H7 (cell line): ENCODE data around the gene ZSCAN10. TPM values are rescaled to one million over a fixed set of nuclear protein-coding genes. Genes with fewer than 3 reads are reported as not detected.

ENCODE experiments used
- DNase-seq: peaks from one replicate; pipeline ENCODE4 v3.0.0; 2012
- H3K27me3 ChIP-seq: 2 replicates; pipeline ENCODE4 v1.6.0; 2011; ENCODE audit warnings: mild to moderate bottlenecking, low read length; ENCODE audit not compliant: control insufficient read depth, insufficient read depth
- H3K36me3 ChIP-seq: replicated peaks from 2 replicates; pipeline ENCODE4 v1.5.1; 2011; ENCODE audit warnings: low read length; ENCODE audit not compliant: control insufficient read depth, insufficient read depth
- H3K4me3 ChIP-seq: 2 replicates; pipeline ENCODE4 v1.5.1; 2011; ENCODE audit warnings: low read depth, mild to moderate bottlenecking, control low read depth, low read length, moderate library complexity; ENCODE audit not compliant: insufficient read depth
- total RNA-seq: library from RNA; depleted of rRNA; stranded (reverse); fragments of >200 nt; shearing (Covaris generic); gene quantifications from 2 replicates; pipeline ENCODE4 v1.2.3, GENCODE V29; 2014; rRNA removed

Gene ZSCAN10
- total RNA-seq, 1 experiment from 2014 or later, result 217 TPM

DNA sequence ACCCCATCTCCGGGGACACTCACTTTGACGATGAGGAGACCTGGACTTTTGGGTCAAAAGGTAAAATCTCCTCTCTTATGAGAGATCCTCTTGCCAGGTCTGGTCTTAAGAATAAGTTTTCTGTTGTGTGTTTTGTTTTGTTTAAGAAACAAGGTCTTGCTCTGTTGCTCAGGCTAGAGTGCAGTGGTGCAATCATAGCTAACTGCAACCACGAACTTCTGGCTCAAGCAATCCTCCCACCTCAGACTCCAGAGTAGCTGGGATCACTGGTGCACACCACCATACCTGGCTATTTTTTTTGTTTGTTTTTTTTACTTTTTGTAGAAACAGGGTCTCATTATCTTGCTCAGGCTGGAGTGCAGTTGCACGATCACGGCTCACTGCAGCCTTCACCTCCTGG lies 48.6 kb downstream of the ZSCAN10 start:
- H3K4me3 ChIP-seq, result no peak overlapping the region
- no peak for DNase-seq
- H3K36me3 ChIP-seq, result 0 out of 2 replicates have a peak, but pooled peaks cover 3% of the 10 kb centered on the region
- peaks cover 15% of the 10 kb centered on the region for H3K27me3 ChIP-seq

DNA sequence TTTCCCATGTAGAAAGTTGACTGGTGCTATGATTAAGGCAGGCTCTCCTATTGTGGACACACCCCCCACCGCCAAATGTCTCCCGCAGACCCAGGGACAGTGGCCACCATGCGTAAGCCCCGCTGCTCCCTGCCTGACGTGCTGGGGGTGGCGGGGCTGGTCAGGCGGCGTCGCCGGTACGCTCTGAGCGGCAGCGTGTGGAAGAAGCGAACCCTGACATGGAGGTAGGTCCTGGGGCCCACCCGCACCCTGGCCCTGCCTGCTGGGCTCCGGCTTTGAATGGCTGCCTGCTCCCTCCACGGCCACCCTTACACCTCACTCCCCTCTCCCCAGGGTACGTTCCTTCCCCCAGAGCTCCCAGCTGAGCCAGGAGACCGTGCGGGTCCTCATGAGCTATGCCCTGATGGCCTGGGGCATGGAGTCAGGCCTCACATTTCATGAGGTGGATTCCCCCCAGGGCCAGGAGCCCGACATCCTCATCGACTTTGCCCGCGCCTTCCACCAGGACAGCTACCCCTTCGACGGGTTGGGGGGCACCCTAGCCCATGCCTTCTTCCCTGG lies 49.1 kb downstream of the ZSCAN10 start:
- 0 out of 2 replicates have a peak, but pooled peaks cover 3% of the 10 kb centered on the region for H3K36me3 ChIP-seq
- no peak for DNase-seq
- H3K27me3 ChIP-seq, result peaks cover 15% of the 10 kb centered on the region
- no peak overlapping the region for H3K4me3 ChIP-seq

DNA sequence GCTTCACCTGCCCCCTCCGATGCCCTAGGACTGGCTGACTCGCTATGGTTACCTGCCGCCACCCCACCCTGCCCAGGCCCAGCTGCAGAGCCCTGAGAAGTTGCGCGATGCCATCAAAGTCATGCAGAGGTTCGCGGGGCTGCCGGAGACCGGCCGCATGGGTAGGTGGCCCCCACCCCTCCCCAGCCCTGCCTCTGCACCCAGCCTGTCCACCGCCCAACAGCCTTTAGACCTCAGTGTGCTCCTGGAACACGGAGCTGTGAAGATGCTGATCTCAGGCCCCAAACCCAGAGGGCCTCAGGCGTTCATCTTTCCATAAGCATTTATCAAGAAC lies 51.7 kb downstream of the ZSCAN10 start:
- DNase-seq, result peak; percentile 88
- peaks cover 15% of the 10 kb centered on the region for H3K27me3 ChIP-seq
- H3K36me3 ChIP-seq, result 0 out of 2 replicates have a peak, but pooled peaks cover 3% of the 10 kb centered on the region
- H3K4me3 ChIP-seq, result peak overlapping the region; percentile 78

DNA sequence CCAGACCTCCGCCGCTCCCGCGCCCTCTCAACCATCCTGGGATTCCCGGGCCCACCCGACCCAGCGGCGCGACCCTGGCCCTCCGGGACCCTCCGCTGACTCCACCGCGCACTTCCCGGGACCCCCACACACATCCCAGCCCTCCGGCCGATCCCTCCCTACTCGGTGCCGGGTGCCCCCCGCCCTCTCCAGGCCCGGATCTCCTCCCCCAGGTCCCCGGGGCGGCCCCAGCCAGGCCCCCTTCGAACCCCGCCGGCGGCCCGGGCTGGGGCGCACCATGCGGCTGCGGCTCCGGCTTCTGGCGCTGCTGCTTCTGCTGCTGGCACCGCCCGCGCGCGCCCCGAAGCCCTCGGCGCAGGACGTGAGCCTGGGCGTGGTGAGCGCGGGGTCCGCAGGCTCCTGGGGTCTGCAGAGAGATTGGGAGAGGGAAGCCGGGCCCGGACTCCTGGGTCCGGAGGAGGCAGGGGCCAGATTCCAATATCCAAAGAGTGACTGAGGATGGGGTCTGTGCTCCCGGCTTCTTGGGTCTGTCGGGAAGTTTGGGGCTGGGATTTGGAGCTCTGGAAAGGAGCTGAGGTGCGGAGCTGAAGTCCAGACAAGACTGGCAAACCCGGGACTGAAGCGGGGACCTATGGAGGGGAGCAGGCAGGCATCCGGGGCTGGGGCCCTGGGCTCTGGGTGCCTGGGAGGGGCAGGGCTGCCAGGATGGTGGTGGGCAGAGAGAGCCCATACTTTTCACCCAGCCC lies 52.3 kb downstream of the ZSCAN10 start:
- Histone ChIP-seq H3K4me3 (peak overlapping the region; percentile 78), H3K27me3 (peaks cover 15% of the 10 kb centered on the region)
- DNase-seq, result peak; percentile 92

DNA sequence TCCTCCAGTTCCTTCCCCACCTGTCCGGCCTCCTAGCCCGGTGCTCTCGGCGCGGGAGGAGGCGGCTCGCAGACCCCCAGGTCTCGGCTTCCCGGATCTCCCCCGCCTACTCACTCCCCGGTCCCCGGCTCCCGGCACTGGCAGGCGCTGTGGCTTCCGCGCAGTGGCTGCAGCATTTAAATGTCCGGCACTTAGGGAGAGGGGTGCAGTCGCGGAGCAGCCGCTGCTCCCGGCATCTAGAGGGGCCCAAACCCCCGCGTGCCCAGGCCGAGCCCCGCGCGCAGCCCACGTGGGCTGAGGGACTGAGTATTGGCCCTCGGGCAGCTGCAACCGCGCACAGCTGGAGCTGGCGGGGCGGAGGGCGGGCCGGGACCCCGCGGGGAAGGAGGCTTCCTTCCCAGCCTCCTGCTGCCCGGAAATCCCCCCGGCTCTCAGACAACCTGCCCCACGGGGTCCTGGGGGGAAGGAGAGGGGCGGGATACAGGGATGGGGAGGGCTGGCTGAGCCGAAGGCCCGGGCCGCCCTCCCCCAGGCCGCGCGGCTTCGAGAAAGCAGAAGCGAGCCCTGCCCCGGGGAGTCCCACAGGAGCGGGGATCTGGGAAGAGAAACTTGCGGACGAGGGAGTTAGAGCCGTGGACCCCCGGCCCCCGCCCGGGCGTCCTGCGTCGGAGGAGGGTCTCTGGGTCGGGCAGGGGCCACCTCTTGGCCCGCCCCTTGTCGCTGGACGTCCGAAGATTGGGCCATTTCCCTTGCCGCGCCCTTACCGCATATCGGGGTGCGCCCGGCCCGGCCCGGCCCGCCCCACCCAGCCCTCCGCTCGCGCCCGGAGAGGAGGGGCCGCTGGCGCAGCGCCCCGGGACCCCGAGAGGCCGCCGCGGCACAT lies 53.1 kb downstream of the ZSCAN10 start, which contains the start of gene MMP25:
TSS of gene MMP25 (plus strand) at position 804 of the 883 bp plus-strand sequence. CDS start 357 bp downstream, outside the sequence.
- DNase-seq, result peak; percentile 95
- Histone ChIP-seq H3K4me3 (peak within 1 kb of the TSS; percentile 78), H3K36me3 (0 out of 2 replicates have a peak, but pooled peaks cover 1% of the 10 kb centered on the region), H3K27me3 (peaks cover 15% of the 10 kb centered on the region)

More for the DNA sequence above, 52.3 kb downstream of the ZSCAN10 start:
- 0 out of 2 replicates have a peak, but pooled peaks cover 3% of the 10 kb centered on the region for H3K36me3 ChIP-seq

DNA sequence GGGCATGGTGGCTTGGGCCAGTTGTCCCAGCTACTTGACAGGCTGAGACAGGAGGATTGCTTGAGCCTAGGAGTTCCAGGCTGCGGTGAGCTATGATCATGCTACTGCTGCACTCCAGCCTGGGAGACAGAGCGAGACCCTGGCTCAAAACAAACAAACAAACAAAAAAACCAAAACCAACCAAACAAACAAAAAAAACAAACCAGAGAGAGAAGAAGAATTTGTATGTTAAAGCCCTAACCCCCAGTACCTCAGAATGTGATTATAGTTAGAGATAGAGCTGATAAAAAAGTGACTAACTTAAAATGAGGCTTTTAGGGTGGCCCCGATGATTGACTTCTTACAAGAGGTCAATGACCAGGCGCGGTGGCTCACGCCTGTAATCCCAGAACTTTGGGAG lies 54.4 kb downstream of the ZSCAN10 start:
- H3K27me3 ChIP-seq, result peaks cover 15% of the 10 kb centered on the region
- H3K4me3 ChIP-seq, result no peak overlapping the region
- no peak for DNase-seq
- H3K36me3 ChIP-seq, result 0 out of 2 replicates have a peak, but pooled peaks cover 1% of the 10 kb centered on the region

DNA sequence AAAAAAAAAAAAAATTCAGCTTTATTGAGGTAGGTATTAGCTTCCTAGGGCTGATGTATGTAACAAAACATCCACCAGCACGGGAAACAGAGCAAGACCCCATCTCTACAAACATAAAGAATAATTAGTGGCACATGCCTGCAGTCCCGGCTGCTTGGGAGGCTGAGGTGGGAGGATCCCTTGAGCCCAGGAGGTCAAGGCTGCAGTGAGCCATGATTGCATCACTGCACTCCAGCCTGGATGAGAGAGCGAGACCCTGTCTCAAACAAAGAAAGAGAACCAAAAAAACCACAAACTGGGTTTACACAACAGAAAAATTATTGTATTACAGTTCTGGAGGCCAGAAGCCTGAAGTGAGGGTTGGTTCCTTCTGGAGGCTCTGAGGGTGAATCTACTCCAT lies 56.7 kb downstream of the ZSCAN10 start:
- DNase-seq, result no peak
- Histone ChIP-seq H3K36me3 (no peaks in the 10 kb centered on the region), H3K27me3 (peaks cover 17% of the 10 kb centered on the region)

DNA sequence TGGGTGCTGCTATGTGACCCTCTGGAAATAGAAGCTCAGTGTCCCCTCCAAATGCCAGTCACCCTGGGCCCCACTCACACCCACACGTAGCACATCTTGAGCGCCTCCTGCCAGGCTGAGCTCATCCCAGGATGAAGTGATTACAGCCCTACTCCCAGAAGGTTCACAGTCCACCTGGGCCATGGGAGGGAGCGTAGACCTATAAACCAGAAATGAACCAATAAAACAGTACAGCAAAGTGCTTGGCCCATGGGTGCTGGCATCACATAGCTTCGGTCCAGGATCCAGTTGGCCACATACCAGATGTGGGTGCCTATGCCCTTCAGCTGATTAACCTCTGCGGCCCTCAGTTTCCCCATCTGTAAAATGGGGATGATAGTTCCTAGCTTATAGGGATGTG lies 60.2 kb downstream of the ZSCAN10 start:
- no peaks in the 10 kb centered on the region; the same call in 1 of the 2 replicates for H3K36me3 ChIP-seq
- DNase-seq, result peak; percentile 45
- H3K4me3 ChIP-seq, result no peak overlapping the region
- peaks cover 27% of the 10 kb centered on the region for H3K27me3 ChIP-seq

More for the DNA sequence above, 56.7 kb downstream of the ZSCAN10 start:
- H3K4me3 ChIP-seq, result no peak overlapping the region

Other genes starting within 250 kb of the ZSCAN10 start
- gene PRSS22, start 241.1 kb downstream of the ZSCAN10 start, total RNA-seq, result 0.80 and 0.85 TPM in 2 replicates
- 55.2 and 94.1 TPM in 2 replicates for gene FLYWCH2, start 216.1 kb downstream of the ZSCAN10 start, total RNA-seq
- gene FLYWCH1, start 187.4 kb downstream of the ZSCAN10 start, total RNA-seq, result 22.7 and 33.5 TPM in 2 replicates
- 17.6 and 20.9 TPM in 2 replicates for gene KREMEN2, start 135.0 kb downstream of the ZSCAN10 start, total RNA-seq
- gene PAQR4, start 129.9 kb downstream of the ZSCAN10 start, total RNA-seq, result 62.6 and 65.6 TPM in 2 replicates
- gene PKMYT1, start 118.8 kb downstream of the ZSCAN10 start, total RNA-seq, result 85.4 and 94.0 TPM in 2 replicates
- gene CLDN9, start 86.4 kb downstream of the ZSCAN10 start, total RNA-seq, result 0.21 and 0.48 TPM in 2 replicates
- gene CLDN6, start 81.1 kb downstream of the ZSCAN10 start, total RNA-seq, result 426 and 528 TPM in 2 replicates
- 144 and 171 TPM in 2 replicates for gene TNFRSF12A, start 78.9 kb downstream of the ZSCAN10 start, total RNA-seq
- 114 and 156 TPM in 2 replicates for gene HCFC1R1, start 75.4 kb downstream of the ZSCAN10 start, total RNA-seq
- 69.1 and 81.4 TPM in 2 replicates for gene THOC6, start 75.3 kb downstream of the ZSCAN10 start, total RNA-seq
- 0.69 and 2.0 TPM in 2 replicates for gene BICDL2, start 62.4 kb downstream of the ZSCAN10 start, total RNA-seq
- 18.4 and 18.7 TPM in 2 replicates for gene MMP25, start 52.7 kb downstream of the ZSCAN10 start, total RNA-seq
- gene IL32, start 33.7 kb downstream of the ZSCAN10 start, total RNA-seq, result 7.9 and 9.9 TPM in 2 replicates
- gene ZNF205, start 13.3 kb upstream of the ZSCAN10 start, total RNA-seq, result 40.2 and 41.2 TPM in 2 replicates
- gene ZNF213, start 35.7 kb upstream of the ZSCAN10 start, total RNA-seq, result 5.5 and 6.3 TPM in 2 replicates
- not detected in 2 replicates for gene OR1F1, start 88.9 kb upstream of the ZSCAN10 start, total RNA-seq
- gene ZNF200, start 135.9 kb upstream of the ZSCAN10 start, total RNA-seq, result 9.1 and 13.1 TPM in 2 replicates
- 0.14 TPM in 1 of 2 replicates, not detected in the other for gene MEFV, start 157.3 kb upstream of the ZSCAN10 start, total RNA-seq
- gene ZNF263, start 184.2 kb upstream of the ZSCAN10 start, total RNA-seq, result 32.4 and 47.5 TPM in 2 replicates
- gene TIGD7, start 206.1 kb upstream of the ZSCAN10 start, total RNA-seq, result 2.1 and 5.5 TPM in 2 replicates
- 12.1 and 14.9 TPM in 2 replicates for gene ZNF75A, start 206.2 kb upstream of the ZSCAN10 start, total RNA-seq